Keratinocyte (primary cell): Measurements from ENCODE around the gene PLD2.
A peak's percentile ranks its signal among the peaks of the same experiment; 100 is the strongest.

ENCODE experiments used
- CTCF ChIP-seq, 3 experiments: IDR thresholded peaks in 1 of 3; conservative IDR thresholded peaks in 1 of 3; optimal IDR thresholded peaks in 1 of 3; 2 replicates in 2 of 3; 3 replicates in 1 of 3; pipeline versions ENCODE3 to v1.5.1; 2011; ENCODE audit warnings: low read length in 3 of 3, mild to moderate bottlenecking in 3 of 3, moderate library complexity in 2 of 3, control low read depth in 1 of 3, inconsistent platforms in 1 of 3; ENCODE audit not compliant: insufficient read depth in 2 of 3; ENCODE audit errors: extremely low read depth in 1 of 3
- EZH2 ChIP-seq: IDR thresholded peaks from one replicate; pipeline ENCODE4 v1.6.1; 2012; ENCODE audit warnings: inconsistent platforms, mild to moderate bottlenecking, low read length, moderate library complexity

DNA sequence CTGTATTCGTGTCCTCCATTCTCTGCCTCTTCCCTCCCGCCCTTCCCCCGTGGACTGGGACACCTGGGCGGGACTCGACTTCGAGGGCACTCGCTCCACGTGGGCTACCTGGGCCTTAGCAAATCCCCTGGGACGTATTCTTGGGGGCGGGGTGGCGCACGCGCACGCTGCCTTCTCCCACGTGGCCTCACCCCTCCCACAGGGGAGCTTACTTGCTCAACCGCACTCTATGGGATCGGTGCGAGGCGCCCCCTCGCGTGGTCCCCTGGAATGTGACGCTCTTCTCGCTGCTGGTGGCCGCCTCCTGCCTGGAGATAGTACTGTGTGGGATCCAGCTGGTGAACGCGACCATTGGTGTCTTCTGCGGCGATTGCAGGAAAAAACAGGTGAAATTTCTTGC, 24.3 kb upstream of the PLD2 start:
- TF ChIP-seq CTCF (optimal IDR thresholded peaks at IDR 0.05 in 1 of 3, IDR thresholded peaks at IDR 0.05 in 1 of 3, conservative IDR thresholded peaks at IDR 0.05 in 1 of 3; ENCODE audit: extremely low read depth in 1 of 3, insufficient read depth in 2 of 3, low read length in 3 of 3) (peak in 1 of 3 experiments; percentile 13), EZH2 (no peak)
